Effector memory CD4-positive, alpha-beta T cell (primary cell): ENCODE data around the gene ITGA7.

Experiments
- DNase-seq, 3 donors: peaks; one replicate each; pipeline ENCODE4 v3.0.0-alpha.2; 2020
- H3K27ac ChIP-seq: 2 replicates; pipeline ENCODE4 v1.7.0; 2013; ENCODE audit warnings: mild to moderate bottlenecking, low read length, moderate library complexity; ENCODE audit not compliant: insufficient read depth, poor library complexity, severe bottlenecking
- H3K27me3 ChIP-seq: replicated peaks from 2 replicates; pipeline ENCODE4 v1.7.0; 2013; ENCODE audit warnings: mild to moderate bottlenecking, low read length; ENCODE audit not compliant: insufficient read depth, control insufficient read depth, poor library complexity, severe bottlenecking
- H3K36me3 ChIP-seq: 2 replicates; pipeline ENCODE4 v1.7.0; 2013; ENCODE audit warnings: mild to moderate bottlenecking, low read length, moderate library complexity; ENCODE audit not compliant: control insufficient read depth, insufficient read depth
- H3K4me1 ChIP-seq: 2 replicates; pipeline ENCODE4 v1.7.0; 2013; ENCODE audit warnings: low read length, mild to moderate bottlenecking; ENCODE audit not compliant: control insufficient read depth, insufficient read depth, poor library complexity, severe bottlenecking
- H3K4me3 ChIP-seq: 2 replicates; pipeline ENCODE4 v1.7.0; 2013; ENCODE audit warnings: low read length, low read depth, mild to moderate bottlenecking; ENCODE audit not compliant: insufficient read depth, poor library complexity, severe bottlenecking
- H3K9me3 ChIP-seq: 2 replicates; pipeline ENCODE4 v1.7.0; 2013; ENCODE audit warnings: mild to moderate bottlenecking, low read length, moderate library complexity; ENCODE audit not compliant: control insufficient read depth

The ITGA7 gene

DNA sequence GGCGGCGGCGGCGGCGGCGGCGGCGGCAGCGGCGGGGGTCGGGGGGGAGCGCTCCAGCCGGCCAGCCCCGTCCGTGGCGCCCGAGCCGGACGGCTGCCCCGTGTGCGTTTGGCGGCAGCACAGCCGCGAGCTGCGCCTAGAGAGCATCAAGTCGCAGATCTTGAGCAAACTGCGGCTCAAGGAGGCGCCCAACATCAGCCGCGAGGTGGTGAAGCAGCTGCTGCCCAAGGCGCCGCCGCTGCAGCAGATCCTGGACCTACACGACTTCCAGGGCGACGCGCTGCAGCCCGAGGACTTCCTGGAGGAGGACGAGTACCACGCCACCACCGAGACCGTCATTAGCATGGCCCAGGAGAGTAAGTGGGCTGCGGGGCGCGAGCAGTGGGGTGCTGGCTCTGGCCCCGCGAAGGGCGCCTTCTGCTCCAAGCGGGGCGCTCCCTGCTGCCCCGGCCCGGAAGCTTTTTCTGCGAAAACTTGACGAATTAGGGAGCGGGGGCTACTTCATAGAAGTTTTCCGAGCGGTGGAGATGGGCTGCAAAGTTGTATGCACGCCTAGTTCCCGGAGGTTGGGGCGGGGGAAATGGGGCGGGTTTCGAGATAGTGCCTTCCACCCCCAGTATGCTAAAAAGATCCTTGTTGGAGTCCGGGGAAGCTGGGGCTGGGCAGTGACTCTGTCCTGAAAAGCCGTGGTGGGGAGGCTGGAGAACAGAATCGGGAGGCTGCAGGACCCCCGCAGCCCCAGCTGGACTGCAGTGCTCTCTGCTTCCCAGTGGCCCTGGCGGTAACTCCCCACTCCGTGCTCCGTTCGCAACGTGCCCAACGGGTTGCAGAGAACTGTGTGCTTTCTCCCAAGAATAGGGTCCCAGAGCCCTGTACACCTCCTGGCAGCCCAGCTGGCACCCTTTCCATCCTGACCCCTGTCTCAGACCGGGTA lies 36.0 kb upstream of the ITGA7 start:
- DNase-seq = peak in 2 of 3 donors; percentile 16 to 29
- no peaks in the 10 kb centered on the region for H3K36me3 ChIP-seq
- H3K27ac ChIP-seq = peak overlapping the region; percentile 47
- H3K27me3 ChIP-seq = no peaks in the 10 kb centered on the region
- H3K9me3 ChIP-seq = no peaks in the 10 kb centered on the region
- H3K4me3 ChIP-seq = peak overlapping the region; percentile 70
- H3K4me1 ChIP-seq = peaks cover 10% of the 10 kb centered on the region

DNA sequence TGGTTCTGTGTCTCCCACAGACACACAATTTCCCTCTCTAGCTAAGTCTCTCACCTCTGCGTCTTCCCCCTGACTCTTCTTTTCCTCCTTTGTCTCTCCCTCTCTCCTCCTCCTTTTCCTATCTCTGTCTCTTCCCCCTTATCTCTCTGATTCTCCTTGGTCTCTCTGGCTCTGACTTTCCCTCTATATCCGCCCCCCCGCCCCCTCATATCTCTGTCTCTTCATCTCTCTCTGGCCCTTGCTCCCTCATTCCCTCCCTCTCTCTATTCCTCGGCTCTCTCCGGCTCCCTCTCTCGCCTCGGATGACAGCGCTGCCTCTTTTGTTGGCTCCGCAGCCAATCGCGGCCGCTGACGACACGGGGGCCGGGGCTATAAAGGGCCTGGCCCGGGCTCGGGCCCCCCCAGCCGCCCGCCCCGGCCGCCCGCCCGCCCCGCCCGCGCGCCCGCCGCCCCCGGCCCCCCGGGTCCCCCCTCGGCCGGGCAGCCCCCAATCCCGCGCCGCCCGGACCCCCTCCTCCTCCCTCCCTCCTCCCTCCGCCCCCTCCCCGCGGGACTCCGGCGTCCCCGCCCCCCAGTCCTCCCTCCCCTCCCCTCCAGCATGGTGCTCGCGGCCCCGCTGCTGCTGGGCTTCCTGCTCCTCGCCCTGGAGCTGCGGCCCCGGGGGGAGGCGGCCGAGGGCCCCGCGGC lies 35.2 kb upstream of the ITGA7 start, which contains the start of gene GDF11:
GDF11 (plus strand) TSS at position 404 of the 687 bp plus-strand sequence; CDS start at position 599, 195 bp downstream.
- Histone ChIP-seq H3K9me3 (no peaks in the 10 kb centered on the region), H3K27ac (peak within 1 kb of the TSS; percentile 47), H3K27me3 (no peaks in the 10 kb centered on the region), H3K36me3 (no peaks in the 10 kb centered on the region), H3K4me3 (peak within 1 kb of the TSS; percentile 70), H3K4me1 (peaks cover 17% of the 10 kb centered on the region)
- DNase-seq = peak; percentile 63 to 72 (median 66)

DNA sequence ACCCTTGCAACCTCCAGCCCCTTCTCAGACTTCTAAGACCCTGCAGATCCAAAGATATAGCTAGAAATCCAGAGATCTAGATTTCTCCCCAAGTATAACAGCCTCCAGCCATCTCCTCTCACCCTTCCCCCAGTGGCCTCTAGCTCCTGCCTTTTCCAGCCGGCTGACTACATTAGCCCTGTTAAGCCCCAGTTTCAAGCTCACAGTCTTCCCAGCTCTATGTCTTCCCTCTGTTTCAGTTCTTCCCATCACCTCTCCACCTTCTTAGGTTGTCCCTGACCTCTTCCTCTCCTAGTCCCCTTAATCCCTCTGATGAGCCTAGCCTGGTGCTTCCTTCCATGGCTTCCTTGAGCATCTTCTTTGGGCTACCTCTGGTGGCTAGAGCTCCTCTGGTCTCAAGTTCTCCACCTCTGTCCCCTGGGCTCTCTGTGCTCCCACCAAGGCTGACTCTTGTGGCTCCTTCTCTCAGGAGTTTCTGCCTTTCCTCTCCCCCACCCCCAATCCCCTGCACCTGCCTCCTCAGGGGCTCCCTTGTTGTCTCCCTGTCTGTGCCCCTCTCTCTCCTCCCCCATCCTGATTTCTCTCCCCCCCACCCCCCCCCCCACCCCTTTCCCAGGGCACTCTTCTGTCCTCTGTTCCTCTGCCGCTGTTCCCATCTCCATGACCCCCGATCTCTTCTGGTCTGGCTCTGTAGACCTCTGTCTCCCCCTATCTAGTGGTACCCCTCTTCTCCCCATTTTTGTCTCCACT lies 34.4 kb upstream of the ITGA7 start:
- Histone ChIP-seq H3K36me3 (no peaks in the 10 kb centered on the region), H3K27me3 (no peaks in the 10 kb centered on the region), H3K4me3 (no peak overlapping the region), H3K27ac (peak overlapping the region; percentile 44), H3K9me3 (no peaks in the 10 kb centered on the region), H3K4me1 (peaks cover 19% of the 10 kb centered on the region)
- DNase-seq = no peak

DNA sequence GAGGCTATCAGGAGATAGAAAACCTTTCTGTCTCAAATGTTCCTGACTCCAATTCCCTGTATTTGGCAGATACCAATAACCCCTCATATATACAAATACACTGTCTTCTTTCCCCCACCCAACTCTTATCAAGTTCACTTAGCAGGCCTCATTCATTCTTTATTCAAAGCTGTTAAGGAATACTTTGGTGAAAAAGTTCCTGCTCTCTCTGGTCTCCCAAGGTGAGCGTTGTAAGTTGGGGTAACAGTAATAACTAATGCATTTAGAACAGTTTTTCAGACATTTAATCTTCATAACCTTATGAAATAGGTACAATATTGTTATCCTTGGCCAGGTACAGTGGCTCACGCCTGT lies 31.3 kb upstream of the ITGA7 start:
- Histone ChIP-seq H3K9me3 (no peaks in the 10 kb centered on the region), H3K36me3 (no peaks in the 10 kb centered on the region), H3K27me3 (no peaks in the 10 kb centered on the region), H3K4me1 (peaks cover 15% of the 10 kb centered on the region), H3K27ac (no peak overlapping the region), H3K4me3 (no peak overlapping the region)
- DNase-seq = no peak

DNA sequence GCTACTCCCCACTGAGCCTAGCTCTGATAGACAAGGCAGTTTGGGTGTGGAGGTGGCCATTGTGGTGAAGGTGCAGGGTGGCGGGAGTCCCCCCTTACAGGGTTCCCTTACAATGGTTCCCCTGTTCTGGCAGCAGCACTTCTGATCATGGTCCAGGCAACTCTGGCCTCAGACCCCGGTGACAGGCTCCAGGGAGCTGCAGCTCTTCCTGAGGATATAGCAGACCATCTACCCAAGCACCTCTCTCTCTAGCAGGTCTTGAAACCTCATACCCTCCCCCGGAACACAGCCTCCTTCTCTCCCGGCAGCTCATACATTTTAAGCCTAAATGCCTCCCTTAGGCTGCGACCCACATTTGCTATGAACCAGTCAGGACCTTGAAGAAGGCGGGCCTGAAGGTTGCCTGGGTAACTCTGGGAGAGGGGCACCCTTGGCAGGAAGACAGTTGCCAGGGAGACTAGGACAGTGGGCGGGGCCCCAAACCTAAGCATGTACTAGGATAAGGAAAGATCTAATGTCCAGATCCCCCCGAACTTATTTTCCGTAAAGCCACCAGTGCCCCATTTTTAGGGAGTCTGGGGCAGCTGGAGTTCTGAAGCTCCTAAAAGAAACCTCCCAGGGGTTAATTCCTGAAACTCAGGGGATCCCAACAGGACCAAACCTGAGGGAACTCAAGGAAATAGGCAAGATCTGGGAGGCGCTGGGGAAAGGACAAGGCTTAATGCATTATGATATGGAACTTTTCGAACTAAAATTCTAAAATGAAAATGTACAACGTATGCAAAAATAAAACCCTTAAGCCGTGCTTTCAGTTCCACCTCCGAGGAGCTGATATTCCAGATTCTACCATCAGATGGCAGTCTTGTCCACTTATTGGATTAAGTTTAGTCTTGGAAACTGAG lies 30.7 kb upstream of the ITGA7 start:
- H3K27ac ChIP-seq = peak overlapping the region; percentile 73
- H3K4me1 ChIP-seq = peaks cover 13% of the 10 kb centered on the region
- DNase-seq = peak; percentile 36 to 65 (median 48)
- H3K4me3 ChIP-seq = peak overlapping the region; percentile 65
- no peaks in the 10 kb centered on the region for H3K36me3 ChIP-seq
- H3K27me3 ChIP-seq = no peaks in the 10 kb centered on the region
- H3K9me3 ChIP-seq = no peaks in the 10 kb centered on the region

DNA sequence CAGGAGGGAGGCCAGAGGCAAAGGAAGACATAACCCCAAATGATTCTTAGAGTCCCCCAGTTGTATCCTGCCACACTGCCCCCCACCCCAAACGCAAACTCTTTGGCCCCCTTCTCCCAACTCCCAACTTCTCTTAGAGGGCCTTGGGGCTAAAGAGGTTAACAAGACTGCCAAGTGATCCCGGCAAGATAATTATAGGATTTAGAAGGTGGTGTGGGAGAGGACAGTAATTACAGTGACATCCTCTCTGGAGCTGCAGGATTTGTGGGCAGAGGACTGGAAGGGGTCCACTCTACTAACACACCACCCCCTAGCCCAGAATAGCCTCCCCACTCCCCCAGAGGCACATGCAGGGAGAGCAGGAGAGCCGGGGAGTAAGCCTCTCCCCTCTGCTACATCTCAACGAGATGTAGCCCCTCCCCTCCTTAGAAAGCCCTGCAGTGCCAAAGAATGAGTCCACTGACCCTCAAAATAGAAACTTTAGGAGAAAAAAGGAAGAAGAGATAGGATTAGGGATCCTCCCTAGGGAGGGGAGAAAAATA lies 29.9 kb upstream of the ITGA7 start:
- Histone ChIP-seq H3K27me3 (no peaks in the 10 kb centered on the region), H3K4me3 (peak overlapping the region; percentile 65), H3K4me1 (peaks cover 11% of the 10 kb centered on the region), H3K9me3 (no peaks in the 10 kb centered on the region), H3K27ac (peak overlapping the region; percentile 73), H3K36me3 (no peaks in the 10 kb centered on the region)
- DNase-seq = no peak

DNA sequence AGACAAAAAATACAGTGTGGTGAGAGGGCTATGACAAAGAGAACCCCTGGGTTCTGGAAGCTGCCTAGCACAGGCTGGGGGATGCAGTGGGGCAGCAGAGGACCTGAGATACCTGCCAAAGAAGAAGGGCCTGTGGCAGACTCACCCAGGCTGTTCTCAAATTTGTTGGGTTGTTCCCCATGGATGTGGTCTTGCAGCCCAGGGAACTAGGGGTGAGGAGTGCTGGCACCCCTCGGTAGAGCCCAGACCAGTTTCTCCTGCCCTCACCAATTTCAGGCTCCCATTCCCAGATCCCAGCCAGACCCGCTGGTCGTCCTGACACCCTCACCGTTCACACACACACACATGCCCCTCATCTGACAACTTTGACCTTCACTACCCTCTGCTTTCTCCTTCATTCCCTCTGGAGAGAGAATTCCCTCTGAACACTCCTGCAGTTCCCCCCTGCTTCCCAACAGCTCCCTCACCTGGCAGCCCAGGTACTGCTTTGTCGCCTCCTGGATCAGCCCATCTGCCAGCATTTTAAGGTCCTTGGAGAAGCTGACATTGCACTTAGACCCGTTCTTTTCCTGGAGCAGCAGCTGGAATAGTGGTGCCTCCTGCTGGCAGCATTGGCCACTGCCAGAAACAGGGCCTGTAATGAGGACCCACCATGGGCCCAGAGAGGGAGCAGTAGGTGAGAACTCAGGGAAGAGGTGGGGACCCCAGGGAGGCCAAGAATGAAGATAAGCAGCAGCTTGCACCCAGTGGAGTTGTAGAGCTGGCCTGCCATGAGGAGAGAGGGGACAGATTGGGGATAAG lies 29.3 kb upstream of the ITGA7 start:
- Histone ChIP-seq H3K4me3 (no peak overlapping the region), H3K4me1 (peaks cover 9% of the 10 kb centered on the region), H3K9me3 (no peaks in the 10 kb centered on the region), H3K27me3 (no peaks in the 10 kb centered on the region), H3K36me3 (no peaks in the 10 kb centered on the region), H3K27ac (no peak overlapping the region)
- DNase-seq = peak in 2 of 3 donors; percentile 26 to 36

DNA sequence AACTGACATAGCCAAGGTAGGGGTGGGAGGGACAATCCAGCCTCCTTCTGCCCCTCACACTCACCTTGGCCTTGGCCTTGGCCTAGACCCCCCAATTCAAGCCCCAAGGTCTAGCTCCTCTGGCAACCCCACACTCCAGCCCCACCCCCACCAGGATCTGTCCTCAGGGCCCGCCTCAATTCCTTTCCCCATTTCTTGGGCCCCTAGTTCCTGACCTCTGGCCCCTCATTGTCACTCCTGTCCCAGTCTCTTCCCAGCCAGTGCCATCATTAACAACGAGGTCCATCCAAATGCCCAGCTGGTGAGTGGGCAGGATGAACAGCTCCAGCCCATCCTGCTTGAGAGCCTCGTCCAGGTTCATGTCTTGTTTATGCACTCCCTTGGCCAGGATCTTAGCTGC lies 28.4 kb upstream of the ITGA7 start:
- Histone ChIP-seq H3K36me3 (no peaks in the 10 kb centered on the region), H3K4me3 (no peak overlapping the region), H3K4me1 (peaks cover 9% of the 10 kb centered on the region), H3K27me3 (no peaks in the 10 kb centered on the region), H3K27ac (no peak overlapping the region), H3K9me3 (no peaks in the 10 kb centered on the region)
- DNase-seq = no peak
